GM19468 (cell line): ENCODE measurements around the gene COG8.
"Not testable (repeated sequence)": the region's sequence is repeated elsewhere in the genome, so short reads cannot be mapped to it uniquely, and the experiment has no call there.

Experiments used
- ATAC-seq: cut with Tn5 transposase; IDR thresholded peaks from one replicate; pipeline ENCODE4 v1.9.1; 2021; ENCODE audit warnings: mild to moderate bottlenecking, moderate library complexity, moderate number of reproducible peaks; ENCODE audit not compliant: unreplicated experiment; ENCODE audit errors: extremely low read depth

The COG8 gene

GRCh38 chr16:69296771-69297170 is 42.6 kb downstream of the COG8 start:
- ATAC-seq, result not testable (repeated sequence)

- ATAC-seq, result no peak
Measured at GRCh38 chr16:69294051-69294450, 45.3 kb downstream of the COG8 start.

DNA sequence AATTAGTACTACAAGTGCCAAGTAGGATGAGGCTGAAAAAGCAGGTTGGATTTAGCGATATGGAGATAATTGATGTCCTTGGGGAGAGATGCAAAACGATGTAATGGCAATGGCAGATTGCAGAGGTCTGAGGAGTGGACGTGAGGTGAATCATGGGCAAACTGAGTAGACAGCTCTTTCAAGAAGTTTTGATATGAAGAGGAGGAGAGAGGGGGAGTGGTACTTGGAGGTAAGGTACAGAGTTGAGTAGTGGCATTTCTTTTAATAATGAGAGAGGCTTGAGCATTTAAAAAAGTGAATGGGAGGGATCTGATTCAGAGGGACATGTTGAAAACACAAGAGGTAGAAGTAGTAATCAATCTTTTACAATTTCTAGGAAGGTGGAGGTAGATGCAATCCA is 46.0 kb downstream of the COG8 start:
- no peak for ATAC-seq

DNA sequence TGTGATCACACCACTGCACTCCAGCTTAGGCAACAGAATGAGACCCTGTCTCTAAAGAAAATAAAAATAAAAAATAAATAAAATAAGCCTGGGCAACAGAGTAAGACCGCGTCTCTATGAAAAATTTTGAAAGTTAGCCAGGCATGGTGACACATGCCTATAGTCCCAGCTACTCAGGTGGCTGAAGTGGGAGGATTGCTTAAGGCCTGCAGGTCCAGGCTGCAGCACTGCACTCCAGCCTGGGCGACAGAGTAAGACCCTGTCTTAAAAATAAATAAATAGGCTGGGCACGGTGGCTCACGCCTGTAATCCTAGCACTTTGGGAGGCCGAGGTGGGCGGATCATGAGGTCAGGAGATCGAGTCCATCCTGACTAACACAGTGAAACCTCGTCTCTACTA is 47.7 kb downstream of the COG8 start:
- ATAC-seq, result not testable (repeated sequence)

GRCh38 chr16:69286941-69287713 is 52.2 kb downstream of the COG8 start:
- ATAC-seq, result no peak

- no peak for ATAC-seq
Measured at GRCh38 chr16:69285240-69285639, 54.1 kb downstream of the COG8 start.

DNA sequence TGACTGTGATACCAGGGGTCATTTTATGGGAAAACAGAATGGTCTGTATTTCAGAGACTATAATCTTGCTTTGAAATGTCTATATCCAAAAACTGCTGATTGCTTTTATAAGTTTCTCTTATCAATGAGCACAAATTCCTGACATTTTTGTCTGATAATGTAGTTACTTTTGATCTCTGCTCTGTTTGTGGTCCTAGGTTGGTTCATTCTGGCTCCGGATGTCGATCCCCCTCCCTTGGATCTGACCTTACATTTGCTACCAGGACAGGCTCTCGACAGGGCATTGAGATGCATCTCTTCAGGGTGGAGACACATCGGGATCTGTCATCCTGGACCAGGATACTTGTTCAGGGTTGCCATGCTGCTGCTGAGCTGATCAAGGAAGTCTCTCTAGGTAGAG is 55.5 kb downstream of the COG8 start:
- ATAC-seq, result no peak

DNA sequence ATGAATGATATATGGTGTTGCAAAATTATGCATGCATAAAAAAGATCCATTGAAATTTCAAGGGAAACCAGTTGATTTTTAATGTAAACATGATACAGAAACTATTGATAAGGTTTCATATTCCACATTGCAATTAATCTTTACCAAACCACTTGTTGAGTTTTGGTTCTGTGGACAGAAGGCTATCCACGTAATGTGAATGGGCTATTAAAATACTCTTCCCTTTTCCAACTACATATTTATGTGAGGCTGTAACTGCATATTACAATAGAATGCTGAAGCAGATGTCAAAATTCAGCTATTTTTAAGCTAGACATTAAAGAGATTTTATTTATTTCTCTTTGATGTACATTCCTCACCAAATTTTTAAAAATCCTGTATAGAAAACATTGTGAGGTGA is 62.0 kb downstream of the COG8 start:
- ATAC-seq, result no peak
